Measurements from ENCODE around the gene MGAT4C. TPM values are rescaled to one million over a fixed set of nuclear protein-coding genes. Genes with fewer than 3 reads are reported as not detected.

MGAT4C gene
- total RNA-seq, 4 donors from 2014 or later: 0.14 to 0.75 (median 0.16) TPM; not detected in 1

DNA sequence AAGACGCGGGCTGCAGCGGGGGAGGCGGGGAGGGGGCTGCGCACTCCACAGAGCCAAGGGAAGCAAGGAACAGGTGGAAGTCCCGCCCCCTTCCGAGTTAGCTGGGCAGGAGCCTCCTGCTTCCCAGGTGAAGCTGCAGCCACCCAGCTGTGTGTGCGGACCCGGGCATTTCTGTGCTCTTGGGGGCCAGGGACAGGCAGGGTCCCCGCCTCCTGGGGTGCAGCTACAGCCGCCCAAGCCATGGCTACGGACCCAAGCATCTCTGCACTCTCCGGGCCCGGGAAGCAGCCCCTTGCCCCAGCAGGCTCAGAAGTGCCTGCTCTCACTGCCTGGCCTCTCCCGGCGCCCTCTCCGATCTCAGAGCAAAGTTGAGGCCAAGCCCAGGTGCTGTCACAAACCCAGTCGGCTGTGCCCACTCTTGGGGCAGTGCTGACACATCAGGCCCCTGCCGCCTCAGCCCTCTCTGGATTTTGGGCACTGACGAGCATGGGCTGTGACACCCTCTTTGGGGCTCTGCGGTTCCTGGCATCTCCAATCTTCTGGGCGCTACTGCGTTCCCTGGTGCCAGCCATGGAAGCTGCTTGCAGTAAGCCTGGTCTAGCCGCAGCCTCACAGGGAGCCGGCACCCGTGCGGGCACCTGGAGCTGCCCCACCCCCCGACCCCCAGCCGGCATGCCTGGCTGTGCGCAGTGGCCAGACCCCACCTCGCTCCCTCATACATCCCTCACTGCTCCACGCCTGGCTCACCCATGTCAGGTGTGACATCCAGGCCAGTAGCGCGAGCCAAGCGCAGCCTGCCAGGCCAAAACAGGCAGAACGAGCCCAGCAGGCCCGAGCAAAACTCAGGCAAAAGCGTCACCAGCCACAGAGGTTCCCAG lies 8.5 kb upstream of the MGAT4C start:
- TF ChIP-seq, protein P1, sequence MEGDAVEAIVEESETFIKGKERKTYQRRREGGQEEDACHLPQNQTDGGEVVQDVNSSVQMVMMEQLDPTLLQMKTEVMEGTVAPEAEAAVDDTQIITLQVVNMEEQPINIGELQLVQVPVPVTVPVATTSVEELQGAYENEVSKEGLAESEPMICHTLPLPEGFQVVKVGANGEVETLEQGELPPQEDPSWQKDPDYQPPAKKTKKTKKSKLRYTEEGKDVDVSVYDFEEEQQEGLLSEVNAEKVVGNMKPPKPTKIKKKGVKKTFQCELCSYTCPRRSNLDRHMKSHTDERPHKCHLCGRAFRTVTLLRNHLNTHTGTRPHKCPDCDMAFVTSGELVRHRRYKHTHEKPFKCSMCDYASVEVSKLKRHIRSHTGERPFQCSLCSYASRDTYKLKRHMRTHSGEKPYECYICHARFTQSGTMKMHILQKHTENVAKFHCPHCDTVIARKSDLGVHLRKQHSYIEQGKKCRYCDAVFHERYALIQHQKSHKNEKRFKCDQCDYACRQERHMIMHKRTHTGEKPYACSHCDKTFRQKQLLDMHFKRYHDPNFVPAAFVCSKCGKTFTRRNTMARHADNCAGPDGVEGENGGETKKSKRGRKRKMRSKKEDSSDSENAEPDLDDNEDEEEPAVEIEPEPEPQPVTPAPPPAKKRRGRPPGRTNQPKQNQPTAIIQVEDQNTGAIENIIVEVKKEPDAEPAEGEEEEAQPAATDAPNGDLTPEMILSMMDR (IDR thresholded peaks at IDR 0.05): no peak
- no peak for TF ChIP-seq EP300 (IDR thresholded peaks at IDR 0.05; ENCODE audit: low read depth)
- no peak for TF ChIP-seq POLR2A (IDR thresholded peaks at IDR 0.05)
- TF ChIP-seq POLR2AphosphoS5 (IDR thresholded peaks at IDR 0.05): no peak
- H3K4me3 ChIP-seq: peak overlapping the region in 3 of 4 donors; percentile 22 to 27 (median 23)

DNA sequence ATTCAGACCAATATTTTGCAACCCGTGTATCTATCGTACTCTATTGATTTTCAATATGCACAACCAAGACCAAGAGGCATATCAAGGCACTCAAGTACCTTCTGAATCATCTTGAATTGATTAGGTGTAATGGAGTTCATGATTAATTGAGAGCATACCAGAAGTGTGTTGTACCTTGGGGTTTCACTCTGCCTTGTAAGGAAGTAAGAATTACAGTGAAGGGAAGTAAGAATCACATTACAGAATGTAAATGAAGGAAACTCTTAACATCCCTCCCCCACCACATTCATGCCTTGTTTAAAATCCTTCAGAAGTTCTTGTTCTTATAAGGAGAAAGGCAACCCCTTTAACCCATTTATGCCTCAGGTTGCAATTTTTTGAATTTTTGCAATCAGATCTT lies 5.4 kb upstream of the MGAT4C start:
- no peak overlapping the region for H3K4me3 ChIP-seq
- no peaks in the 10 kb centered on the region for H3K9me3 ChIP-seq
- no peak overlapping the region for H3K27ac ChIP-seq
- 85 to 91% methylated on average over 2 of the region's 2 CpGs for WGBS, 2 donors (ENCODE audit: low coverage in 1 of 2)
- no peaks in the 10 kb centered on the region for H3K27me3 ChIP-seq
- intact Hi-C loops (cut with DNase I; ENCODE audit: low total_unique reads): no loop called here
- DNase-seq: no peak
- no peak for TF ChIP-seq POLR2AphosphoS5 (IDR thresholded peaks at IDR 0.05)
- no peak for TF ChIP-seq EP300 (IDR thresholded peaks at IDR 0.05; ENCODE audit: low read depth)
- TF ChIP-seq, protein P1 (IDR thresholded peaks at IDR 0.05): no peak
- TF ChIP-seq POLR2A (IDR thresholded peaks at IDR 0.05): no peak
- in situ Hi-C loops (cut with MboI; ENCODE audit: low pct_ligation_motif_present in 1 of 4, low pct_unique_long_range_greater_than_20kb in 1 of 4, low sequenced_read_pairs in 3 of 4): no loop called here
- H3K36me3 ChIP-seq: no peaks in the 10 kb centered on the region
- H3K4me1 ChIP-seq: no peaks in the 10 kb centered on the region

More for the DNA sequence above, 8.5 kb upstream of the MGAT4C start:
- Histone ChIP-seq H3K4me1 (no peaks in the 10 kb centered on the region), H3K27ac (peak overlapping the region in 1 of 4 donors; percentile 24), H3K27me3 (no peaks in the 10 kb centered on the region), H3K36me3 (no peaks in the 10 kb centered on the region), H3K9me3 (no peaks in the 10 kb centered on the region)
- WGBS, 2 donors (ENCODE audit: low coverage in 1 of 2): 17 to 29% methylated on average over 6 to 19 of the region's 38 CpGs
- in situ Hi-C loops (cut with MboI; ENCODE audit: low pct_ligation_motif_present in 1 of 4, low pct_unique_long_range_greater_than_20kb in 1 of 4, low sequenced_read_pairs in 3 of 4): no loop called here
- peak; percentile 32 for DNase-seq
- intact Hi-C loops (cut with DNase I; ENCODE audit: low total_unique reads): no loop called here

DNA sequence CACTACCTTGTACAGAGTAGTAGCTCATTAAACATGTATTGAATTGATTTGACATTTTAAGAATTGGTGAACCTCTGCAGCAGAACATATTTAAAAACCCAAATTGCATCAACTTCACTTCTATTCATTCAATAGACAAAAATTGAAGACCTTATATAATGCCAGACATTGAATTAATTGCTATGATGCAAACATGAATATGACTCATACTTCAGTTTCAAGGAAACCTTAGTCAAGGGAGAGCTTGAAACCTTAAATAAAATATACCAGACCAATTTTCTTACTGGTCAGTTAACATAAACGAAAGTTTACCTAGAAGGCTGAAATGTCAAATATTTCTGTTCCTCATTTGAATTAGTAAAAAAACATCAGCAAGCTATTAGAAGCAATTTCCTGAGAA lies 5.0 kb upstream of the MGAT4C start:
- H3K27ac ChIP-seq: no peak overlapping the region
- in situ Hi-C loops (cut with MboI; ENCODE audit: low pct_ligation_motif_present in 1 of 4, low pct_unique_long_range_greater_than_20kb in 1 of 4, low sequenced_read_pairs in 3 of 4): no loop called here
- WGBS, 2 donors (ENCODE audit: low coverage in 1 of 2): 51 to 67% methylated on average over 1 of the region's 1 CpG

DNA sequence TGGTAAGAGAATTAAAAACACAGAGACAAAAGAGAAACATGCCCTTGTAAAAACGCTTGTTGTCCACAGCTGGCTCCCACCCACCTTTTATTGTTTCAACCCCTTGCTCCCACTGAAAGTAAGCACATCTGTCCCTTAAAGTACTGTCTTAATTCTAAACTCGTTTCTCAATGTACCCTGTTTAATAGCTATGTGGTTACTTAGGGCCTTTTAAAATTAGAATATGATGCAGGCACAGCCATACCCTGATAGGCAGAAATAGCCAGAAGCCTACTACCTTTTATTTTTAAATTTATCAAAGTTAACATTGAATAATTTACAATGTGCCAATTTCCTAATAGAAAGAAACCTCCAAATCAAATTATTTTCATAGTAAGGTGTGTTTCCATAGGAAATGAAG lies 4.0 kb upstream of the MGAT4C start:
- in situ Hi-C loops (cut with MboI; ENCODE audit: low pct_ligation_motif_present in 1 of 4, low pct_unique_long_range_greater_than_20kb in 1 of 4, low sequenced_read_pairs in 3 of 4) (no loop called here), intact Hi-C loops (cut with DNase I; ENCODE audit: low total_unique reads) (no loop called here)
- H3K27me3 ChIP-seq: no peaks in the 10 kb centered on the region
- H3K27ac ChIP-seq: no peak overlapping the region
- 36 to 69% methylated on average over 2 of the region's 2 CpGs for WGBS, 2 donors (ENCODE audit: low coverage in 1 of 2)
- no peak overlapping the region for H3K4me3 ChIP-seq
- H3K36me3 ChIP-seq: no peaks in the 10 kb centered on the region
- TF ChIP-seq POLR2AphosphoS5 (IDR thresholded peaks at IDR 0.05): no peak
- no peak for TF ChIP-seq POLR2A (IDR thresholded peaks at IDR 0.05)
- H3K9me3 ChIP-seq: no peaks in the 10 kb centered on the region
- no peaks in the 10 kb centered on the region for H3K4me1 ChIP-seq
- no peak for DNase-seq

More for the DNA sequence above, 5.0 kb upstream of the MGAT4C start:
- DNase-seq: no peak
- no peaks in the 10 kb centered on the region for H3K4me1 ChIP-seq
- TF ChIP-seq EP300 (IDR thresholded peaks at IDR 0.05; ENCODE audit: low read depth) (no peak), POLR2A (IDR thresholded peaks at IDR 0.05) (no peak), POLR2AphosphoS5 (IDR thresholded peaks at IDR 0.05) (no peak)
- TF ChIP-seq, protein P1 (IDR thresholded peaks at IDR 0.05): no peak
- H3K27me3 ChIP-seq: no peaks in the 10 kb centered on the region
- H3K9me3 ChIP-seq: no peaks in the 10 kb centered on the region
- intact Hi-C loops (cut with DNase I; ENCODE audit: low total_unique reads): no loop called here
- H3K4me3 ChIP-seq: no peak overlapping the region
- H3K36me3 ChIP-seq: no peaks in the 10 kb centered on the region
